ENCODE measurements around the gene GALNT12.

The GALNT12 gene

DNA sequence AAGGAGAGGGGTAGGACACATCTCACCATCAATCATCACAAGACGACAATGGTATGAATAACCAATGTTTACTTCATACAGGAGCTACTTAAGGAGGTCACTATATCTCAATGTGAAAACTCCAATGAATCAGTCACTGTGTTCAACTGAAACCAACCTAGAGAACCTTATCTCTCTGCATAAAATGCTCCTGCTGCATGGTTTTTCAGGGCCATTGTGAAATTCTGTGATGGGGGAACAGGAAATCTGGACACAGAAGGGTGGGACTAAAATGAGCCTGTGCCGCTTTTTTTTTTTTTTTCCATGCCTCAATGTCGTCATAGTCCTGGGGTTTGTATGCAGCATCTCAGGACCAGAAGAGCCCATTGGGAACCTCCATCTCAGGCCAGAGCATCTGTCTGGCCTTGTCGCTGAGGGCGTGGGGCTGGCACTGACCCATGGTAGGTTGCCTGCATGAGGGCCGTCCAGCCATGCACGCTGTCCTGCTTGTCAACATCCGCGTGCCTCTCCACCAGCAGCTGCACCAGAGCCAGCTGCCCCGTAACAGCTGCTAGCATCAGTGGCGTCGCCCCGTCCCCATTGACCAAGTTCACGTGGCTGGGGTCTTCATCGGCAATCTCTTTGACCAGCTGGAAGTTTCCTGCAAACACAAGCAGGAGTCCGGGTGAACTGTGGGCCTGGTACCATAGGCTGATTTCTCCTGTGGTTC lies 23.8 kb upstream of the GALNT12 start:
- no peak for DNase-seq

DNA sequence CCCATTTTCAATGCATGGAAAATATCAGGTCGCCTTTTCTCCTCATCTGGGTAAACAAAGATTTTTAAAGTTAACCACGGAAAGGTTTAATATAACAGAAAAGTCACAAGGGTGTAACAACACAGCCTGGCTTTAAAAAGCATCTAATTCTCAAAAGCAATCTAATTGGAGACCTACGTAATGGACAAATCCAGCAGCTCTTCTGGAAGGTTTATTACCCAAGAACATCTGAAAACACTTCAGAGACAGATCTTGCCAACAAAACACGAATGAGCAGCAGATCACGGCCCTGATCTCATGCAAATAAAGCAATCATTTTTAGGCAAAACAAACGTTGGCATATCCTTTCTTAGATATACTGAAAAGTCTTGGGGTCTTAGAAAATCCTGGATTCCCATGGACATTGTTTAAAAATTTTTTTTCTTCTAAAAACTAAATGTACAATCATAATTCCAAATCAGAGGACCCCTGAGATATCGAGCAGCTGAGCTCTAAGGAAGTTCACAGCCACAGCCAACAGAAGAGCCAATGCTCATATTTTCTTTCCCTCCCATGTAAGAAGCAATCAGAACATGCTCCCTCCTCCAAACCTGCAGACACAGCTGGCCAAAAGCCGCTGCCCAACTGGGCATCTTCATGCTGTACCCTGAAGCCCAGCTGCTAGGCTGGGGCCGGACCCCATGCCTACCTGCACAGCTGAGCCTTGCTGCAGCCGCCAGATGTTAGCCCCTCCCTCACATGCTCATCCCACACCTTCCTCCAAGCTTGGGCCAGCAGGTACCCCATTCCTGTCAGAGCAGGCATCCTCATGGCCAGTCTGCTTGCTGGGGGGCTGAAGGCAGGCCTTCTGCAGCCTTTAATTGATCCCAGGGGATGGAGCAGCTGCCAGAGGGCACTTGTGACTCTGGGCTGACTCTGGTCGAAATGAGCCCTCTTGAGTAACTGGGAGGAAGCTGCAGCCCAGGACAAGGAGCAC lies 22.4 kb upstream of the GALNT12 start:
- DNase-seq = no peak

DNA sequence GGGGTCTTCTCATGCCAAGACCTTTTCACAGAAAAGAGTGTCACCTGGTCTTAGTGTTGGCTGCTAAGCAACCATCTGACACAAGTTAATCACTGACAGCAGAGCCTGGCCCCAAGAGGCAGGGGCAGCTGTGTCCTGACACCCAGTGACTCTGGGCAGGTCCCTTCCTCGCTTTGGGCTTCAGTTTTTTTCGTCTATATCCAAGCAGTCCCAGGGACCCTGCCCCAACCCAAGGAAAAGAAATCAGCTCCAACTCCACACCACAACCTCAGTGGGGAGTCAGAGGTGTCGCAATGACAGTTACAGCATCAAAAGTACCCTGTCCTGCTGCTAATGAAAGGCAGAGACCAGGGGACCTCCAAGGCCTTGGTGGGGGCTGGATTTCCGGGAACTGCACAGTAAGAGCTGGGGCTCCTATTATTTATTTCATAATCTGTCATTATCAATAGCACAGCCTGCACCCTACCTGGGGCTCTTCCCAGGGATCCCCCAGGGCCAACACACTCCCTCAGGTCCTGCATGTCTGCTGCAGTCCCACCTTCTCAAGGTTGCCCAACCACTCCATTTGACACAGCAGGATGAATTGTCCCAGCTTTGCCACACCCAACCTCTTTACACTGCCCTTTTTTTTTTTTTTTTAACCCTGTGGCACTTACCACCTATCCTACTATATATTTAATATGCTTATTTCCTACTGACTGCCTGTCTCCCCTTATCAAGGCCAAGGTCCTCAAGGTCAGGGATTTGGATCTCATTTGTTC lies 20.5 kb upstream of the GALNT12 start:
- DNase-seq = no peak

DNA sequence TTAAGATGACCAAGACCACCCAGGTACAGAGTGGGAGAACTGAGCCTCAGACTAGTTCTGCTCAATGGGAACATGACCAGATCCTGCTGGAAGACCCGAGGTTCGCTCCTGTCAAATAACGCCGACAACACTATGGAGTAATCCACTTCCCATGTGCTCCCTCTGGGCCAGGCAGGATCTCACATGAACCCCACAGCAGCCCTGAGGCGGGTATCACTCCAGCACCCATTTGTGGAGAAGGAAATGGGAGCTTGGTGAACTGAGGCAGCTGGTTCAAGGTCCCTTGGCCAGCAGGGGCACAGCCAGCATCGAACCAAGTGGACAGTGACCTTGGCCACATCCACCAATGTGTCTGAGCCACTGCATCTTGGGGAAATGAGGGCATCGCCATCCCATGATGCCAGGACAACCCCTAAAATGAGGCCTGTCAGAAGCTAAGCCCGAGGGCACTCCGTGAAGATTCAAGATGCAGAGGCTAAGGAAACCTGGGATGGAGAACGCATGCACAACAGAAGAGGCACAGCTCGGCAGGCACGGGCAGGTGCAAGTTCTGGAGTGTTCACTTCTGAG lies 19.6 kb upstream of the GALNT12 start:
- no peak for DNase-seq

DNA sequence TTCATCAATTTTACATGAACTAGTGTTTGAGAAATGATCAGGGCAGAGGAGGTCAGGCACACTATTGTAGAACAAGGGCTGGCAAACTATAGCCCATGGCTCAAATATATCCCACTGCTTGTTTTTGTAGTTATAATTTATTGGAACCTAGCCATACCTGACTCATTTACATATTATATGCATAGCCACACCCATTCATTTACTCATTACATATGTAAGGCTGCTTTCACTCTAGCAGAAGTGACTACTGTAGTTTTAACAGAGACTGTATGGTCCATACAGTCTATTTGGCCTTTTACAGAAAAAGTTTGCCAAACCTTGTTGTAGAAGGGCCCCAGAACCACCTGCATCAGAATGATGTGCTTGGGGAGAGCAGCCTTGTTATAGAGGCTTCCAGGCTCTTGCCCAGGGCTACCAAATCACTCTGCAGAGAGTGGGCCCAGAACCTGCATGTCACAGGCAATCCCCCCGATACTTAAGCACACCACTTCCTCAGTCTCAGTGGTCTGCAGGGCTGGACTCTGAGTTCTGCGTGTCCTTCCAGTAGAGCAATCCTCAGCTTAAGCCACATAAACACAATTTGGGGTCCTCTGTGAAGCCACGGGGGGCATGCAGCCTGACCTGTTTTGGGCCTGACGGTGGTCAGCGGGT lies 17.9 kb upstream of the GALNT12 start:
- DNase-seq = no peak

DNA sequence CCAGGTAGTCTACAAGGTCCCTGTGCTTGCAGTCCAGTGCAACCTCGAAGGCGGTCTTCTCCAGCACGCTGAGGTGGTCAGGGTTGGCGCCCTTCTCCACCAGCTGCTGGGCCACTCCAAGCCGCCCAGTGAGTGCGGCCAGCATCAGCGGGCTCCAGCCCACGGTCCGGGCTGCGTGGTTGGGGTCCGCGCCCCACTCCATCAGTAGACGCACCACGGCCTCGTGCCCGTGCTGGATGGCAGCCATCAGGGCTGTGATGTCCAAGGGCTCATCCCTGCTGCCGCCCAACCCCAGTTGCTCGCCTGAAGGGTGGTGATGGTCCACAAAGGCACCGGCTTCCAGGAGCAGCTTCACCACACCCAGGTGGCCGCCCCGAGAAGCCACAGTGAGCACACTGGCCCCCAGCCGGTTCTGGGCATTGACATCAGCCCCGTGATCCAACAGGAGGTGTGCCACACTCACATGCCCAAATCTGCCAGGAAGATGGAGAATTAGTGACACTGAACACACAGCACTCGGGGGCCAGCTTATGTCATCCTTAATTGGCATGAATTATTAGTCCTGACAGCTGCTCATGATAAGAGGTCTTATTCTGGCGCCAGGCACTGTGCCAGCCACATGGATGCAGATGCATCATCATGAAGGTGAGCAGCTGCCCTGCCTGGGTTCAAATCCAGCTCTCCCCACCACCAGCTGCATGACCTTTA lies 17.2 kb upstream of the GALNT12 start:
- DNase-seq = no peak

DNA sequence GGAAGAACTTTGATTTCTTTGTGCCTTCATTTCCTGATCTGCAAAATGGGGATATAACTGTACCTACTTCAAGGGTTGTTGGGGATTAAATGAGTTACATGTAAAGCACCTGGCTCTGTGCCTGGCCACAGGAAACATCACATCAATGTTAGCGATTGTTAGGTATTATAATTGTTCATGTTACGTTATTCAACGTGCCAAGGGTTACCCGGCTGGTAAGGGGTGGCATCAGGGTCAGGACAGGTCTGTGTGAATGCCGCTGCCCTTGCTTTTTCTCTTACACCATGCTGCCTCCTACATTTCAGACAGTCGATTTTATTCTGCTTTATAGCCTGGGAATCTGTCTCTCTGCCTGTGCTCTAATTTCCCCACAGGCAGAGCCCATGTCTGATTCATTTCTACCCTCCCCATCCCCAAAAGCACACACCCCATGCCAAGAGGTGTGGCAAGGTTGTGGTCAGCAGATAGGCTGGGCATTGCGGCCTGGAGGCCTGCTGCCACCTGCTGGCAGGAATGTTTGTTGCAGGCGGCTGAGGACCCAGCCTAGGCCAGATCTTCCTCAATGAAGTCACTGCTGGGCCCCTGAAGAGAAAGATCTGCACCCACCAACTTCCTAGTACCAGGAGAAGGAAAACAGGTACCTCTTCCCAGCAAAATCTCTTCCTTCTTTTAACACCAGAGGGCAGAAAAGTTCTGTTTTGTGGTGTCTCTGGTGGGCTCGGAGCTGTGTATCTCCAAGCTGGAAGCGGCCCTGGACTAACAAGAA lies 16.4 kb upstream of the GALNT12 start:
- DNase-seq = peak; percentile 58 to 67

DNA sequence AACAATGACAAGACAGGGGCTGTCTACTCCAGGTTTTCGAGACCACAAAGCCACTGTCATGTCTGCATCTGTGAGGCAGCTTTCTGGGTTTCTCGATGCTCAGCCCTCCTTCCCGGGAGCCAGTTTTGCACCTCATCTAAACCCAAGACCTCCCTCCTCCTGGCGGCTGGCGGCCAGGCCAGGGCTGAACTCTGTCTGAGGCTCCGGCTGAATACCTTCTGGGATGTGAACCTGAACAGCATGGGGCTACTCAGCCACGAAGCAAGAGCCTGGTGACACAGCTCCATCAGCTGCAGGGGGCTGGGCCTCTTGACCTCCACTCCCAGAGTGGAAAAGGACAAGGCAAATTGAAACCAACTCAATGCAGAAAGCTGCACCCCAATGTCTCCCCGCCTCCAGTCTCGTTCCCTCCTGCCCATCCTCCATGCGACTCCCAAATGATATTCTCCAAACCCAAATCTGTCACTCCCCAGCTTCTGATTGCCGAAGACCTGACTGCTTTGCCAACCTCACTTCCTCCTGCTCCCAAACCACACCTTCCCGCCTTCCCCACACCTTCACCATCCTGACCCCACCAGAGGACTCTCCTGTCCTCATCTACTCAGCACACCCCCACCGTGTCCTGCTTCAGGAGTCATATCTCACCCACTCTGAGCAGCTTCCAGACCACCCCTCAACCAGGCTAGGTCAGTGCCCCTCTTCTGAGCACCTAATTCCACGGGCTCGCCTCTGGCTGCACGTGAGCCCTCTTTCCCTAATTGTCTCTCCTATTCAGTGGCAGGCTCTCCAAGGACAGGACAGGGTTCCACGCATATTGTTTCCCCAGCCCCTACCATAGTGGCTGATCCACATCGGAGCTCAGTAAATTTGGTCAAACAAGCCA lies 15.6 kb upstream of the GALNT12 start:
- DNase-seq = no peak

DNA sequence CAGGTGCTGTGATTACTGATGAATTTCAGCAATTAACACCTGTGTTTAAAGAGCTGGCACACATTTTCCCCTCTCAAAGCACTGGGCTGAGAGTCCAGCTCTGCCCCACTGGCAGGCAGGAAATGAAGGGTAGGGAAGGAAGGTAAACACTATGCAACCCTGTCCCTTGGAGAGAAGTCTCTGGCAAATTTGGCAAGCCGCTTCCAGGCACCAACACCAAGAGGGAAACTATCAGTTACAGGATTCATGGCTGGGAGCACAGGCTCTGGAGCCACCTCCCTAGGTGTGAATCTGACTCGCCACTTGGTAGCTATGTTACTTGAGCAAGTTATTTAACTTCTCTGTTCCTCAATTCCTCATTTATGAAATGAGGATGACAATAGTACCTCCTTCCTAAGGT lies 14.4 kb upstream of the GALNT12 start:
- DNase-seq = no peak

DNA sequence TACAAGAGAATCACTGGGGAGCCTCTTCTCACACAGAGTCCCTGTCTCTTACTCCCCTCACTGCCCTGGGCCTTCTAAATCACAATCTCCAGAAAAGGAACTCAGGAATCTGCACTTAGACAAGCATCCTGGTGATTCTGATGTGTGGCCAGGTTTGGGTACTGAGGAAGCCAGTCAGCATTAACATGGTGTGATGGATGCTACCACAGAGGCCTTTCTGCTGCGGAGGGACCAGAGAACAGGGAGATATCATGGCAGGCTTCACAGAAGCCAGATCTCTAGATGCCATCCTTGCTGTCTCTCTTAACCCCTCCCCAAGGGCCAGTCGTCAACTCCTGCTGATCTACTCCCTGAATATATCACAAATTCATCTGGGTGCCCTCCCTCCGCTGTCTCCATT lies 12.7 kb upstream of the GALNT12 start:
- no peak for DNase-seq

DNA sequence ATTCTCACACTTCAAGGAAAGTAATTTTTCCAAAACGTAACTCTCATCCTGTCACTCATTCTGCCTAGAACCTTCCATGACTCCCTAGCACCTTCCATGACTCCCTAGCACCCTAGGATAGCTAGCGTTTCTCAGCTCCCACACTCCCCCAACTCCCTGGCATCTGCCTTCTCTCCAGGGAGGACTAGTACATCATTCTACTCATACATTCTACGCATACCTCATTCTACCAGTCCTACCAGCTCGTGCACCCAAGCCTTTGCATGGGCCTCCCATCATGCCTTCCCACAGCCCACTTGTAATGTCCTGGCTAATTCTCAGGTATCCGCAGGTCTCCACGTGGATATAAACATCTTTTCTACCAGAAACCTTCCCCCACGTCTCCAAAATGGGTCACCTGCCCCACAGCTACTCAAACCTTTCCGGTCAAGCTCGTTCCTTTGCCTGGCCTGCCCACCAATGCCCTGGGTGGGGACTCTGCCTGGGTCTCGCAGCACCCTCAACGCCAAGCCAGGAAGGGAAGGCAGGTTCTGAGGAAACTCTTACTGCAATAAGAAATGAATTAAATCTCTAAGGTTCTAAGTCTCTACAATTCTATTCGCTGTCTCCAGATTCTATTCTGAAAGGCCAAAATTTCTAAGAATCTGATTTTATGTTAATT lies 12.0 kb upstream of the GALNT12 start:
- DNase-seq = no peak

DNA sequence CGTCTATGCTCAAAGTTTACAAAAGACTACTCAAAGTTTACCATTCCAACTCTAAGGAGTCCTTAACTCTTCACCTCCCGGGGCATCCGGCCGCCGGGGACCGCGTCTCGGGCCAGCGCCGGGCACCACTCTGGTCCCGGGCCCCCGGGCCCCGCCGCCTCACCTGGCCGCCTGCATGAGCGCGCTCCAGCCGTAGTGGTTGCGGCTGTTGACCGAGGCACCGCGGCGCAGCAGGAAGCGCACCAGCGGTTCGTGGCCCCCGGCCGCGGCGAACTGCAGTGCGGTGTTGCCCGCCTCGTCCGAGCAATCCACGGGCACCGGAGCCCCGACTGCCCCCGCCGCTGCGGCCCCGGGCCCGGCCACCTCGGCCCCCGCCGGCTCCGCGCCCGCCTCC lies 11.5 kb upstream of the GALNT12 start:
- peak in 1 of 2 donors; percentile 28 for DNase-seq

DNA sequence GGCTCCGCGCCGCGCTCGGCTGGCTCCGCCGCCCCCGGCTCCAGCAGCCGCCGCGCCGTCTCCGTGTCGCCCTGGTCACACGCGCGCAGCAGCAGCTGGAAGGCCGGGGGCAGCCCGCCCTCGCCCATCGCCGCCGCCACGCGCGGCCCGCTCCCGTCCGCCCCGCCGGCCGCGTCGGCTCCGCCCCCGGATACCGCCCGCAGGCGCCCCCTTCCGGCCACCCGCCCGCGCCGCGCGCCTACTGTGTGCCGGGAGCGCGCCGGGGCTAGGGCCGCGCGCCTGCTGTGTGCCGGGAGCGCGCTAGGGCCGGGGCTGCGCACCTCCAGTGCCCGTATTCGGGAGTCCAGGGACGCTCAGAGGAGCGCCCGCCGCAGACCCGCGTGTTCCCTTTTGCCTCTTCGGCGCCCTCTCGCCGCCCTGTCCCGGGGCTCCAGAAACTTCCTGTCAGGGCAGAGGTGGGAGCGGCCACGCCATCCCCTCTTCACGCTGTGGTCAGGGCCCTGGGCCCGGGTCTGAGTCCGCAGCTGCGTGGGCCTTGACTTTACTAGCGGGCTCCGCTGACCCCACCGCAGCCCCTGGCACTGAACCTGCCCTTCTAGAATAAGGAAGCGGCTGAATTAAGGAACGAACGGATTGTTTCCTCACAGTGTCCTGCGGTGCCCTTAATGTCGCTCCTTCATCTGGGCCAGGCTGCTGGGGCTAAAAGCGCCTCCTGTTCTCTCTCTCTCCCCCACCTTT lies 10.9 kb upstream of the GALNT12 start, which contains the start of gene ANKS6:
Gene ANKS6, minus strand, starts transcription at position 192 of the 738 bp plus-strand sequence. Its CDS starts 64 bp downstream, at position 128.
- peak; percentile 76 to 89 for DNase-seq

DNA sequence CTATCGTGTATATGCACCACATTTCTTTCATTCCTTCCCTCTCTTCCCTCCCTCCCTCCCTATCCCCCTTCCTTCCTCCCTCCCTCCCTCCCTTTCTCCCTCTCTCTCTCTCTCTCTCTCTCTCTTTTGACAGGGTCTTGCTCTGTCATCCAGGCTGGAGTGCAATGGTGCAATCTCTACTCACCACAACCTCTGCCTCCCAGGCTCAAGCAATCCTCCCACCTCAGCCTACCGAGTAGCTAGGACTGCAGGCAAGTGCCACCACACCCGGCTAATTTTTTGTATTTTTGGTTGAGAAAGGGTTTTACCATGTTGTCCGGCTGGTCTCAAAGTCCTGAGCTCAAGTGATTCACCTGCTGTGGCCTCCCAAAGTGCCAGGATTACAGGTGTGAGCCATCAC lies 10.0 kb upstream of the GALNT12 start:
- no peak for DNase-seq

DNA sequence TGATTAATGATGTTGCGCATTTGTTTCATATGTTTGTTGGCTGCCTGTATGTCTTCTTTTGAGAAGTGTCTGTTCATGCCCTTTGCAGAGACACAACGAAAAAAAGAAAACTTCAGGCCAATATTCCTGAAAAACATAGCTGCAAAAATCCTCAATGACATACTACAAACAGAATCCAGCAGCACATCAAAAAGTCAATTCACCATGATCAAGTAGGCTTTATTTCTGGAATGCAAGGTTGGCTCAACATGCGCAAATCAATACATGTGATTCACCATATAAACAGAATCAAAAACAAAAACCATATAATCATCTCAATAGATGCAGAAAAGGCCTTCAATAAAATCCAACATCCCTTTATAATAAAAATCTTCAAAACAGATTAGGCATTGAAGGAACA lies 9.2 kb upstream of the GALNT12 start:
- no peak for DNase-seq

DNA sequence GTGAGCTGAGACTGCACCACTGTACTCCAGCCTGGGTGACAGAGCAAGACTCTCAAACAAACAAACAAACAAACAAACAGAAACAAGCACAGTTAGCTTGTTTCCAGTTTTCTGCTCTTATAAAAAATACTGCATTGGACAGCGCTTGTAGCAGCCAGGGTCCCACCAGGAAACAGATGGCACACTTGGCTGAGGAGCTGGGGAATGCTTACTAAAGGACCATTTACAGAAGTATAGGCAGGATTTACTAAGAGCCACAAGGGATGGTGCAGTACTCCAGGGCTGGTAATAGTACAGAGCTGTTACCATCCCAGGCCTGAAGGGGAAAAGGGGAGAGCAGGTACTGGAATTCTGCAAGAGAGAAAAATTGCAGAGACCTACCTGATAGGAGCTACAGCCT lies 5.9 kb upstream of the GALNT12 start:
- no peak for DNase-seq

DNA sequence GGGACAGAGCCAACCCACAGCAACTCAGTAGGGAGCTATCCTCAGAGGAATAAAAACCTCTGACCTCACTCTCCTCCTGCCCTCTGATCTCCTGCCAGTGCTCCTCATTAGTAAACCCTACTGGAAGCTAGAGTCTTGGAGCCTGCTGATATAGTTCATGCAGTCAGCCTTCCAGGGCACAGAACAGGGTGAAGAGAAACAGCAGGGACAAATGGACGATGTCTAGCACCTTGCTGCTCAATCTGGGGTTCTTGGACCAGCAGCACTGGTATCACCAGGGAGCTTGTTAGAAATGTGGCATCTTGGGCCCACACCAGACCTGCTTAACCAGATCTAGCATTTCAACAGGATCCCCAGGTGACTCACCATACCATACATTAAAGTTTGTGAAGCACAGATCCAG lies 5.5 kb upstream of the GALNT12 start:
- no peak for DNase-seq

DNA sequence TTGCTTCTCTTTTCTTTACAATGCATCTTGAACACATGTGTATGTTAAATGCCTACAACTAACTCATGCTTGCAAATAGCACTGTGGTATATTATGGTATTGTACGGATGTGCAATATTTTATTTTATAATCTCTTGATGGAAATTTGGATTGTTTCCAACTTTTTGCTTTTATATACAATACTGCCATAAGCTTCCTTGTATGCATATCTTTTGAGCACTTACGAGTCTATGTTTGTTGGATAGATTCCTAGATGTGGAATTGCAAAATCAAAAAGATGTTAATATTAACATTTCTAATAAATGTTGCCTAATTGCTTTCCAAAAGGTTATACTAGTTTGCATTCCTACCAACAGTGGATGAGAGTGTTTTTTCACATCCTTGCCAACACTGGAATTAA lies 3.4 kb upstream of the GALNT12 start:
- no peak for DNase-seq

Measured in CD4-positive, alpha-beta T cell treated with Interferon alpha-2 for 1 hour (primary cell).